IMR-90 (cell line): ENCODE measurements around the gene GGACT. TPM values are rescaled to one million over a fixed set of nuclear protein-coding genes. Genes with fewer than 3 reads are reported as not detected.
A peak's percentile ranks its signal among the peaks of the same experiment; 100 is the strongest.

Experiments used
- ATAC-seq: fragments of 200-7000 bp; cut with Tn5 transposase; 2 replicates; pipeline ENCODE4 v1.9.1; 2020; ENCODE audit warnings: low read depth, mild to moderate bottlenecking, moderate library complexity
- BruUV-seq: library from RNA; stranded (reverse); fragments of 400-500 nt; replicated peaks from 2 replicates; lab custom pipeline; 2021; lab: Mats Ljungman, UMichigan
- CTCF ChIA-PET: fragments of 300-600 bp; formaldehyde crosslinking; extraction: SDS; loops from one replicate; lab custom pipeline; 2021; ENCODE audit warnings: antibody characterized with exemption; lab: Yijun Ruan, JAX
- POLR2A ChIA-PET: fragments of 300-600 bp; sonication (Branson Sonifier 250); formaldehyde crosslinking; loops from one replicate; lab custom pipeline; 2022; ENCODE audit warnings: antibody characterized with exemption; ENCODE audit not compliant: unreplicated experiment; lab: Charles Lee
- DNase-seq: peaks from one replicate; pipeline ENCODE4 v3.0.0; 2013
- H2AFZ ChIP-seq: replicated peaks from 2 replicates; pipeline ENCODE3; 2013; ENCODE audit warnings: low read length, mild to moderate bottlenecking; ENCODE audit not compliant: poor library complexity
- H2AK5ac ChIP-seq: 2 replicates; pipeline ENCODE4 v1.6.1; 2013; ENCODE audit warnings: low read depth, low read length, inconsistent platforms
- H2AK9ac ChIP-seq: replicated peaks from 2 replicates; pipeline ENCODE3; 2013; ENCODE audit warnings: mild to moderate bottlenecking, low read depth, low read length, moderate library complexity; ENCODE audit not compliant: poor library complexity
- H2BK120ac ChIP-seq: 2 replicates; pipeline ENCODE4 v1.6.1; 2013; ENCODE audit warnings: low read depth, low read length, inconsistent platforms
- H2BK15ac ChIP-seq: 3 replicates; pipeline ENCODE4 v1.6.1; 2013; ENCODE audit warnings: low read depth, low read length, inconsistent platforms
- H2BK20ac ChIP-seq: 2 replicates; pipeline ENCODE4 v1.6.1; 2013; ENCODE audit warnings: low read depth, mild to moderate bottlenecking, inconsistent platforms, low read length, moderate library complexity
- H2BK5ac ChIP-seq: 2 replicates; pipeline ENCODE4 v1.6.1; 2013; ENCODE audit warnings: mild to moderate bottlenecking, low read depth, low read length, inconsistent platforms; ENCODE audit not compliant: poor library complexity, severe bottlenecking
- H3K14ac ChIP-seq: replicated peaks from 2 replicates; pipeline ENCODE4 v1.6.1; 2013; ENCODE audit warnings: low read depth, low read length, inconsistent platforms
- H3K18ac ChIP-seq: 2 replicates; pipeline ENCODE4 v1.6.1; 2013; ENCODE audit warnings: low read depth, low read length, control low read depth
- H3K23ac ChIP-seq: 2 replicates; pipeline ENCODE4 v1.6.1; 2013; ENCODE audit warnings: low read depth, low read length, inconsistent platforms
- H3K27ac ChIP-seq: 2 replicates; pipeline ENCODE4 v1.5.1; 2013; ENCODE audit warnings: mild to moderate bottlenecking, control low read depth, low read length; ENCODE audit not compliant: insufficient read depth
- H3K27me3 ChIP-seq: 2 replicates; pipeline ENCODE4 v1.6.1; 2013; ENCODE audit warnings: low read length; ENCODE audit not compliant: control insufficient read depth, insufficient read depth
- H3K36me3 ChIP-seq: 2 replicates; pipeline ENCODE4 v1.6.1; 2013; ENCODE audit warnings: low read length, mixed read lengths; ENCODE audit not compliant: control insufficient read depth, insufficient read depth
- H3K4ac ChIP-seq: 2 replicates; pipeline ENCODE4 v1.6.1; 2013; ENCODE audit warnings: low read depth, low read length, inconsistent platforms
- H3K4me1 ChIP-seq: 2 replicates; pipeline ENCODE4 v1.6.1; 2013; ENCODE audit warnings: low read length, mixed read lengths; ENCODE audit not compliant: control insufficient read depth, insufficient read depth
- H3K4me2 ChIP-seq: 2 replicates; pipeline ENCODE4 v1.6.1; 2013; ENCODE audit warnings: low read depth, mild to moderate bottlenecking, control low read depth, low read length, moderate library complexity
- H3K4me3 ChIP-seq: 2 replicates; pipeline ENCODE4 v1.5.1; 2013; ENCODE audit warnings: low read depth, mild to moderate bottlenecking, control low read depth, low read length, moderate library complexity; ENCODE audit not compliant: insufficient read depth
- H3K56ac ChIP-seq: 2 replicates; pipeline ENCODE4 v1.6.1; 2013; ENCODE audit warnings: low read length, inconsistent platforms; ENCODE audit not compliant: insufficient read depth; ENCODE audit errors: extremely low read depth
- H3K79me1 ChIP-seq, 2 experiments: 2 replicates each; pipeline ENCODE4 v1.6.1; 2013; ENCODE audit warnings: low read length in 2 of 2, inconsistent platforms in 1 of 2, low read depth in 1 of 2
- H3K9ac ChIP-seq: 2 replicates; pipeline ENCODE4 v1.6.1; 2013; ENCODE audit warnings: low read depth, low read length, control low read depth
- H3K9me1 ChIP-seq: 2 replicates; pipeline ENCODE4 v1.6.1; 2013; ENCODE audit warnings: low read length, inconsistent platforms; ENCODE audit not compliant: insufficient read depth
- H3K9me3 ChIP-seq: 2 replicates; pipeline ENCODE4 v1.6.1; 2013; ENCODE audit warnings: low read length; ENCODE audit not compliant: control insufficient read depth, insufficient read depth
- H4K20me1 ChIP-seq: 2 replicates; pipeline ENCODE4 v1.6.1; 2013; ENCODE audit warnings: low read length, inconsistent platforms; ENCODE audit not compliant: insufficient read depth
- H4K5ac ChIP-seq: 2 replicates; pipeline ENCODE4 v1.6.1; 2013; ENCODE audit warnings: mild to moderate bottlenecking, low read depth, low read length, control low read depth
- H4K8ac ChIP-seq, 2 experiments: 2 replicates each; pipeline ENCODE4 v1.6.1; 2013; ENCODE audit warnings: low read depth in 2 of 2, low read length in 2 of 2, control low read depth in 1 of 2, inconsistent platforms in 1 of 2
- H4K91ac ChIP-seq: 2 replicates; pipeline ENCODE4 v1.6.1; 2013; ENCODE audit warnings: low read depth, low read length, inconsistent platforms; ENCODE audit not compliant: insufficient read depth
- CTCF ChIP-seq: conservative IDR thresholded peaks from 2 replicates; pipeline ENCODE4 v1.5.1; 2012; ENCODE audit warnings: mild to moderate bottlenecking, low read depth, low read length, improper control_type of control experiment
- MXI1 ChIP-seq: IDR thresholded peaks from 2 replicates; pipeline ENCODE4 v1.6.1; 2012; ENCODE audit warnings: low read depth, mild to moderate bottlenecking, low read length, moderate library complexity, borderline replicate concordance
- RAD21 ChIP-seq: IDR thresholded peaks from 2 replicates; pipeline ENCODE4 v1.6.1; 2012; ENCODE audit warnings: low read length, improper control_type of control experiment
- RCOR1 ChIP-seq: IDR thresholded peaks from 2 replicates; pipeline ENCODE4 v1.6.1; 2012; ENCODE audit warnings: mild to moderate bottlenecking, low read length, improper control_type of control experiment; ENCODE audit not compliant: insufficient replicate concordance
- SMC3 ChIP-seq: fragments of 150-350 bp; IDR thresholded peaks from 2 replicates; pipeline ENCODE4 v1.6.1; 2016; ENCODE audit warnings: low read depth, mild to moderate bottlenecking, antibody characterized with exemption, low read length, moderate library complexity
- WGBS, 2 experiments: methylation state at CpG; one replicate each; pipeline versions ENCODE4 v1.1.5 to v1.1.7; 2013; ENCODE audit warnings: missing lambda C conversion rate in 2 of 2; ENCODE audit not compliant: insufficient read length in 1 of 2; ENCODE audit errors: extremely low coverage in 2 of 2; 5-methylcytosine and 5-hydroxymethylcytosine counted together
- dilution Hi-C: fragments of 300-500 bp; cut with HindIII; formaldehyde crosslinking; loops from one replicate; pipeline ENCODE4 v1.14.3; 2018; ENCODE audit warnings: low sequenced_read_pairs; ENCODE audit not compliant: unreplicated experiment
- in situ Hi-C: fragments of 300-500 bp; cut with MboI; formaldehyde crosslinking; loops from 3 replicates; pipeline ENCODE4 v1.14.3; 2019; ENCODE audit warnings: low sequenced_read_pairs, inconsistent platforms, mixed read lengths
- intact Hi-C: fragments of 100-400 bp; cut with micrococcal nuclease; formaldehyde crosslinking; loops from 2 replicates; pipeline ENCODE4 v1.10.0; 2022
- polyA plus RNA-seq, 3 experiments: library from polyadenylated mRNA; depleted of rRNA; stranded (reverse); fragments of >200 nt; gene quantifications; 2 replicates each; pipeline ENCODE4 v1.2.3, GENCODE V29; 2012; ENCODE audit warnings: low replicate concordance in 1 of 3
- total RNA-seq: library from RNA; depleted of rRNA; stranded (reverse); fragments of >200 nt; gene quantifications from 2 replicates; pipeline ENCODE4 v1.2.3, GENCODE V29; 2012

The GGACT gene
- total and polyA plus RNA-seq, 2 of the 4 experiments (the other 2 are of a cell fraction), result 2.0 to 2.6 TPM

GRCh38 chr13:100542826-100543156 lies 45.8 kb downstream of the GGACT start:
- H3K56ac ChIP-seq, result no peak overlapping the region
- H3K14ac ChIP-seq, result no peak overlapping the region
- H3K9me3 ChIP-seq, result no peaks in the 10 kb centered on the region
- no peak overlapping the region for H2AK9ac ChIP-seq
- H3K4ac ChIP-seq, result no peak overlapping the region
- ATAC-seq (peak; percentile 67), DNase-seq (peak; percentile 64)
- BruUV-seq, result no TSS peak
- H3K9me1 ChIP-seq, result no peaks in the 10 kb centered on the region
- no peak overlapping the region for H3K23ac ChIP-seq
- TF ChIP-seq SMC3, result peak; percentile 63
- TF ChIP-seq RAD21, result peak; percentile 42
- TF ChIP-seq RCOR1, result no peak
- TF ChIP-seq MXI1, result no peak
- TF ChIP-seq CTCF, result peak; percentile 59
- H3K27me3 ChIP-seq, result no peaks in the 10 kb centered on the region
- no peak overlapping the region for H3K9ac ChIP-seq
- H3K4me2 ChIP-seq, result 0 out of 2 replicates have a peak overlapping the region, but pooled peaks have one; percentile 33
- H3K18ac ChIP-seq, result no peak overlapping the region
- no peak overlapping the region for H3K27ac ChIP-seq
- peaks cover 7% of the 10 kb centered on the region; the same call in 1 of the 2 replicates for H3K4me1 ChIP-seq
- ChIA-PET CTCF (interaction anchor here (0.6 to 1.2 kb wide), 2 partner anchors 42 to 541 kb away, joined by 3 to 5 read pairs; no protein-coding TSS in a partner anchor), POLR2A (no interaction called here)
- H4K8ac ChIP-seq, result no peak overlapping the region
- no peaks in the 10 kb centered on the region for H4K20me1 ChIP-seq
- no peak overlapping the region for H2BK15ac ChIP-seq
- no peak overlapping the region for H2BK5ac ChIP-seq
- no peak overlapping the region for H2BK20ac ChIP-seq
- H3K4me3 ChIP-seq, result no peak overlapping the region
- in situ Hi-C loops (loop anchor here (10.0 kb wide), 1 partner anchor 888 kb away; no protein-coding TSS in a partner anchor), dilution Hi-C loops (no loop called here), intact Hi-C loops (loop anchor here (1.0 kb wide), 2 partner anchors 626 to 886 kb away; no protein-coding TSS in a partner anchor)
- no peaks in the 10 kb centered on the region for H3K79me1 ChIP-seq
- WGBS, 2 experiments, result no CpG with 5 or more reads among the region's 8 CpGs
- no peak overlapping the region for H2AK5ac ChIP-seq
- no peaks in the 10 kb centered on the region for H3K36me3 ChIP-seq
- H4K91ac ChIP-seq, result no peak overlapping the region
- H2BK120ac ChIP-seq, result no peak overlapping the region
- H2AFZ ChIP-seq, result no peak overlapping the region
- H4K5ac ChIP-seq, result no peak overlapping the region
